Tibial artery (tissue), 4 donors: ENCODE measurements around the gene ANKRD13A.
"Not testable (repeated sequence)": the region's sequence is repeated elsewhere in the genome, so short reads cannot be mapped to it uniquely, and the experiment has no call there.

Experiments used
- DNase-seq, 2 donors: peaks; one replicate each; pipeline ENCODE4 v3.0.0-alpha.2; 2019
- H3K27ac ChIP-seq, 2 donors: fragments of 200-600 bp; sonication (generic) in 1 of 2; 1 replicate in 1 of 2; 2 replicates in 1 of 2; pipeline ENCODE4 v1.5.1; 2018 to 2019; ENCODE audit warnings: mild to moderate bottlenecking in 1 of 2
- H3K27me3 ChIP-seq, 2 donors: fragments of 200-600 bp; sonication (generic) in 1 of 2; one replicate each; pipeline versions ENCODE4 v1.5.1 to v1.6.0; 2016 to 2019
- H3K36me3 ChIP-seq, 3 donors: fragments of 200-600 bp; sonication (generic) in 2 of 3; one replicate each; pipeline ENCODE4 v1.5.1; 2016 to 2019; ENCODE audit warnings: mild to moderate bottlenecking in 2 of 3
- H3K4me1 ChIP-seq, 4 donors: fragments of 200-600 bp; sonication (generic) in 2 of 4; 1 replicate in 3 of 4; 2 replicates in 1 of 4; pipeline ENCODE4 v1.5.1; 2016 to 2019
- H3K4me3 ChIP-seq, 2 donors: fragments of 200-600 bp; sonication (generic) in 1 of 2; 1 replicate in 1 of 2; 2 replicates in 1 of 2; pipeline ENCODE4 v1.5.1; 2018 to 2019; ENCODE audit warnings: mild to moderate bottlenecking in 2 of 2
- H3K9me3 ChIP-seq, 3 donors: fragments of 200-600 bp; sonication (generic) in 1 of 3; one replicate each; pipeline ENCODE4 v1.5.1; 2016 to 2019
- intact Hi-C: fragments of 100-400 bp; cut with DNase I; formaldehyde crosslinking; loops from one replicate; pipeline ENCODE4 v1.15.0; 2023; ENCODE audit warnings: low total_unique reads
- TF ChIP-seq, protein P1 (sequence below), 2 experiments: fragments of 200-600 bp in 1 of 2; fragments of 450-650 bp in 1 of 2; IDR thresholded peaks; one replicate each; pipeline ENCODE4 v1.5.1; 2017 to 2019; ENCODE audit warnings: antibody characterized with exemption in 2 of 2, mild to moderate bottlenecking in 1 of 2, moderate library complexity in 1 of 2

Gene ANKRD13A

GRCh38 chr12:110048242-110049027 is 49.2 kb downstream of the ANKRD13A start, which contains the start of gene C12orf76:
TSS of gene C12orf76 (minus strand) at chr12:110048522. CDS start at chr12:110048495, 27 bp downstream.
- intact Hi-C loops: no loop called here

DNA sequence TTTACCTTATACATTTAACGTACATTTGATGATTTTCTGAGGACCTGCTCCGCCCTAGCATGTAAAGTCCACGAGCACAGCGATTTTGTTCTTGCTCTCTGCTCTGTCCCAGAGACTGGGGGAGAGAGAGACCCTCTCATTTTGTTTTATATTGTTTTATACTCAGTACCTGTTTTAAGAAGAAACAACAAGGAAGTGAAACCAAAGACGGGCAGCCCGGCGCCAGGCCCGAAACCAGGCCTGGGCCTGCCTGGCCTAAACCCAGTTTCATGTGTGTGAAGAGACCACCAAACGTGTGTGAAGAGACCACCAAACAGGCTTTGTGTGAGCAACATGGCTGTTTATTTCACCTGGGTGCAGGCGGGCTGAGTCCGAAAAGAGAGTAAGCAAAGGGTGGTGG is 49.8 kb downstream of the ANKRD13A start:
- peaks cover 5 to 24% (median 16%) of the 10 kb centered on the region in 4 donors for H3K4me1 ChIP-seq
- intact Hi-C loops, H3K27me3 ChIP-seq, DNase-seq, H3K9me3 ChIP-seq, H3K36me3 ChIP-seq: not testable (repeated sequence)
- peak overlapping the region; percentile 55 to 71 for H3K27ac ChIP-seq
- peak overlapping the region; percentile 63 to 84 for H3K4me3 ChIP-seq

More at GRCh38 chr12:110048242-110049027, 49.2 kb downstream of the ANKRD13A start, which contains the start of gene C12orf76:
- Histone ChIP-seq H3K36me3 (no peaks in the 10 kb centered on the region), H3K27ac (peak within 1 kb of the TSS; percentile 55 to 71), H3K9me3 (no peaks in the 10 kb centered on the region), H3K4me1 (peaks cover 5 to 25% (median 16%) of the 10 kb centered on the region in 4 donors), H3K27me3 (no peaks in the 10 kb centered on the region), H3K4me3 (peak within 1 kb of the TSS; percentile 63 to 84)
- TF ChIP-seq, protein P1, sequence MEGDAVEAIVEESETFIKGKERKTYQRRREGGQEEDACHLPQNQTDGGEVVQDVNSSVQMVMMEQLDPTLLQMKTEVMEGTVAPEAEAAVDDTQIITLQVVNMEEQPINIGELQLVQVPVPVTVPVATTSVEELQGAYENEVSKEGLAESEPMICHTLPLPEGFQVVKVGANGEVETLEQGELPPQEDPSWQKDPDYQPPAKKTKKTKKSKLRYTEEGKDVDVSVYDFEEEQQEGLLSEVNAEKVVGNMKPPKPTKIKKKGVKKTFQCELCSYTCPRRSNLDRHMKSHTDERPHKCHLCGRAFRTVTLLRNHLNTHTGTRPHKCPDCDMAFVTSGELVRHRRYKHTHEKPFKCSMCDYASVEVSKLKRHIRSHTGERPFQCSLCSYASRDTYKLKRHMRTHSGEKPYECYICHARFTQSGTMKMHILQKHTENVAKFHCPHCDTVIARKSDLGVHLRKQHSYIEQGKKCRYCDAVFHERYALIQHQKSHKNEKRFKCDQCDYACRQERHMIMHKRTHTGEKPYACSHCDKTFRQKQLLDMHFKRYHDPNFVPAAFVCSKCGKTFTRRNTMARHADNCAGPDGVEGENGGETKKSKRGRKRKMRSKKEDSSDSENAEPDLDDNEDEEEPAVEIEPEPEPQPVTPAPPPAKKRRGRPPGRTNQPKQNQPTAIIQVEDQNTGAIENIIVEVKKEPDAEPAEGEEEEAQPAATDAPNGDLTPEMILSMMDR (IDR thresholded peaks at IDR 0.05): peak in 1 of 2 experiments; percentile 6
- peak; percentile 94 to 96 for DNase-seq

DNA sequence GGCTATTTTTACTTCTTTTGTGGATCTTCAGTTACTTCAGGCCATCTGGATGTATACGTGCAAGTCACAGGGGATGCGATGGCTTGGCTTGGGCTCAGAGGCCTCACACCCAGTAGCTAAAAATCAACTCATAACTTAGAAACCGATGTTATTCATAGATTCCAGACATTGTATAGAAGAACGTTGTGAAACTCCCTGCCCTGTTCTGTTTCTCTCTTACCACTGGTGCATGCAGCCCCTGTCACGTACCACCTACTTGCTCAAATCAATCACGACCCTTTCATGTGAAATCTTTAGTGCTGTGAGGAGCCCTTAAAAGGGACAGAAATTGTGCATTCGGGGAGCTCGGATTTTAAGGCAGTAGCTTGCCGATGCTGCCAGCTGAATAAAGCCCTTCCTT is 50.4 kb downstream of the ANKRD13A start:
- peaks cover 5 to 24% (median 16%) of the 10 kb centered on the region in 4 donors for H3K4me1 ChIP-seq
- H3K27me3 ChIP-seq, H3K4me3 ChIP-seq, H3K27ac ChIP-seq, DNase-seq, H3K9me3 ChIP-seq, H3K36me3 ChIP-seq, intact Hi-C loops: not testable (repeated sequence)

- H3K36me3 ChIP-seq: no peaks in the 10 kb centered on the region
- no peaks in the 10 kb centered on the region for H3K9me3 ChIP-seq
- no peak for DNase-seq
- no peak overlapping the region for H3K27ac ChIP-seq
- no peaks in the 10 kb centered on the region for H3K27me3 ChIP-seq
- TF ChIP-seq, protein P1 (IDR thresholded peaks at IDR 0.05): no peak
- H3K4me3 ChIP-seq: no peak overlapping the region
- H3K4me1 ChIP-seq: peaks cover 5 to 24% (median 16%) of the 10 kb centered on the region in 4 donors
- intact Hi-C loops: no loop called here
Observed at GRCh38 chr12:110050927-110051326, 51.7 kb downstream of the ANKRD13A start.

- H3K36me3 ChIP-seq, DNase-seq, H3K27ac ChIP-seq, intact Hi-C loops, H3K9me3 ChIP-seq, H3K27me3 ChIP-seq, H3K4me3 ChIP-seq, H3K4me1 ChIP-seq: not testable (repeated sequence)
Observed at GRCh38 chr12:110055375-110056352, 56.4 kb downstream of the ANKRD13A start.

DNA sequence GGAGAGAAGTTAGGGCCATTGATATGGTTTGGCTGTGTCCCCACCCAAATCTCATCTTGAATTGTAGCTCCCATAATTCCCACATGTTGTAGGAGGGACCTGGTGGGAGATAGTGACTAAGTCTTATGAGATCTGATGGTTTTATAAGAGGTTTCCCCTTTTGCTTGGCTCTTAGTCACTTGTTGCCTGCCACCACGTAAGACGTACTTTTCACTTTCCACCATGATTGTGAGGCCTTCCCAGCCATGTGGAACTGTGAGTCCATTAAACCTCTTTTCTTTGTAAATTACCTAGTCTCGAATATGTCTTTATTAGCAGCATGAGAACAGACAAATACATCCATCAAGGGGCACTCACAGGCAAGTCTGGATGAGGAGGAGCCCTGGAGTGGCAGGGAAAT is 57.4 kb downstream of the ANKRD13A start:
- not testable (repeated sequence) for DNase-seq, H3K27ac ChIP-seq, H3K4me3 ChIP-seq

DNA sequence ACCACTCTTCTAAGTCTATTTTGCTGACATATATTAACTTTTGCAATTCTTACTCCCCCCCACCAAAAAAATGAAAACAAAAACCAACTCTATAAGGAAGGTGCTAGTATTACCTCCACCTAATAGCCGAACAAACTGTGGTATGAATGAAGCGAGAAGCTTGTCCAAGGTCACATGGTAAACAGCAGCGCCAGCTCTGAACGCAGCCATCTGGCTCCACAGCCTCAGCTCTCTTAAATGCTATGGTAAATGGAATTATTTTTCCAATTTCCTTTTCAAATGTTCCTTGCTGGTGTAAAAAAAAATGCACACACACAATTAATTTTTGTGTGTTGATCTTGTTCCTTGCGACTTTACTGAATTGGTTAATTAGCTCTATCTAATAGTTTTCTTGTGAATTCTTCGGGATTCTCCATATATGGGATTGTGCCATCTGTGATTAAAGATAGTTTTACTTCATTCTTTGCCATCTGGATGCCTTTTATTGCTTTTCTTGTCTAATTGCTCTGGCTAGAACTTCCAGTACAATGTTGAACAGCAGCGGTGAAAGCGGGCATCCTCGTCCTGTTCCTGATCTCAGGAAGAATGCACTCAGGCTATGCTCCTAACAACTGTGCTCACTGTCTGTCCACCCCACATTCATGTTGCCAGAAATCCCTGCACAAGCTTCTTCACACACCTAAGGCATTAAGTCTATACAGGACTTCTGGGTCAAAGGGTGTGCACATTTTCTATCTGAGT is 59.8 kb downstream of the ANKRD13A start:
- Histone ChIP-seq H3K9me3 (no peaks in the 10 kb centered on the region), H3K27ac (no peak overlapping the region), H3K4me3 (no peak overlapping the region), H3K36me3 (no peaks in the 10 kb centered on the region), H3K27me3 (no peaks in the 10 kb centered on the region), H3K4me1 (no peaks in the 10 kb centered on the region)
- TF ChIP-seq, protein P1 (IDR thresholded peaks at IDR 0.05): no peak
- DNase-seq: no peak
- intact Hi-C loops: no loop called here

More for the DNA sequence above, 57.4 kb downstream of the ANKRD13A start:
- H3K4me1 ChIP-seq, H3K27me3 ChIP-seq, intact Hi-C loops, H3K9me3 ChIP-seq, H3K36me3 ChIP-seq: not testable (repeated sequence)
